Measurements from ENCODE around the gene NUTM2F. TPM values are rescaled to one million over a fixed set of nuclear protein-coding genes. Genes with fewer than 3 reads are reported as not detected.
"Not testable (repeated sequence)": the region's sequence is repeated elsewhere in the genome, so short reads cannot be mapped to it uniquely, and the experiment has no call there.

Gene NUTM2F
- total and polyA plus RNA-seq, 2 donors (not counting 3 experiments of a cell fraction or from before 2014, with no cell fraction given), result not detected

DNA sequence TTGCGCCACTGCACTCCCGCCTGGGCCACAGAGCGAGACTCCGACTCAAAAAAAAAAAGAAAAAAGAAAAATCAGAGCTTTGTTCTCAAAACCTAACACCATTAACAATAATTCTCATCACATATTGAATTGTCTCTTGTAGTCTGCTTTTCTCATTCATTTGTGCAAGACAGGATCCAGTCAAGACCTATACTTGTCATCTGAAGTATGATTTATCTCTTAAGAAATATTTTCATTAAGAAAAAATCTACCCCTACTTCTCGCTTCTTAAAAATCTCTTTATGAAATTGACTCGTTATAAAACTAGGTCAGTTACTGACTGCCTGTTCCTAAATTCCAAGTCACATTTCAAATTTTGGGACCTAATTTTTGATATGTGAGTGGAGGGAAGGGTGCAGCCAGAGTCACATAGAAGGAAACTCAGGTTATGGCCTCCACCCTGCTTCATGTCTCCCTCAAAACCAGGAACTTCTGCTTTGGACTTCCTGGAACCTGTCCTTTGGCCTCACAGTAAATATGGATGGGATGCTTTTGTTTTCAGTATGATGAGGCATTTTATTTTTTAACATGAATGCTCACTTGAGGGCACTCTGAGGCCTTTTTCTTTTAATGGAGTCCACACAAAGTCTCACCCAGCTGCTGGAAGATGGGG lies 50.4 kb downstream of the NUTM2F start:
- dilution Hi-C loops (cut with MboI; ENCODE audit: extremely low pct_ligation_motif_present, low sequenced_read_pairs) (no loop called here), intact Hi-C loops (cut with micrococcal nuclease) (no loop called here)
- H3K4me2 ChIP-seq (ENCODE audit: insufficient read depth, low read length), result no peak overlapping the region
- H2AFZ ChIP-seq (ENCODE audit: low read depth, low read length), result no peak overlapping the region
- H3K79me2 ChIP-seq (ENCODE audit: control insufficient read depth, insufficient read depth, low read length), result peaks cover 12% of the 10 kb centered on the region
- FAIRE-seq (no peak), DNase-seq (ENCODE audit: low read depth, low spot score) (no peak)
- BruUV-seq (replicated peaks), result no TSS peak
- H3K4me3 ChIP-seq (replicated peaks in 1 of 3; ENCODE audit: insufficient read depth in 1 of 3, low read depth in 1 of 3, low read length in 3 of 3), result no peak overlapping the region
- peaks cover 8% of the 10 kb centered on the region for H3K4me1 ChIP-seq (ENCODE audit: control insufficient read depth, extremely low read depth, insufficient read depth, low read length)
- H3K9me3 ChIP-seq (replicated peaks; ENCODE audit: control insufficient read depth, insufficient read depth, low read length), result no peaks in the 10 kb centered on the region
- H3K27ac ChIP-seq (ENCODE audit: insufficient read depth, low read depth, low read length), result peak overlapping the region; percentile 49
- no peaks in the 10 kb centered on the region for H3K9me1 ChIP-seq (replicated peaks; ENCODE audit: control insufficient read depth, extremely low read depth, insufficient read depth, low read length)
- POLR2A ChIA-PET, result no interaction called here
- no peaks in the 10 kb centered on the region for H3K27me3 ChIP-seq (ENCODE audit: control insufficient read depth in 2 of 2, insufficient read depth in 2 of 2, low read length in 2 of 2)
- no peak overlapping the region for H3K9ac ChIP-seq (replicated peaks; ENCODE audit: extremely low read depth, insufficient read depth, low read length)
- no peaks in the 10 kb centered on the region for H4K20me1 ChIP-seq (replicated peaks; ENCODE audit: control insufficient read depth, extremely low read depth, insufficient read depth, low read length)
- TF ChIP-seq MYC (IDR thresholded peaks at IDR 0.05; ENCODE audit: low read depth, low read length) (no peak), FOS (IDR thresholded peaks at IDR 0.05; ENCODE audit: borderline replicate concordance, insufficient read depth, low read length) (no peak), GATA2 (IDR thresholded peaks at IDR 0.05; ENCODE audit: insufficient read depth, insufficient read length, low read depth, low read length) (no peak), POLR2AphosphoS5 (IDR thresholded peaks at IDR 0.05; ENCODE audit: insufficient read depth, low read depth, low read length) (no peak), POLR2A (IDR thresholded peaks at IDR 0.05; ENCODE audit: low read depth, low read length) (no peak), JUN (IDR thresholded peaks at IDR 0.05; ENCODE audit: borderline replicate concordance, insufficient read depth, insufficient read length, low read depth) (no peak)
- TF ChIP-seq, protein P1, sequence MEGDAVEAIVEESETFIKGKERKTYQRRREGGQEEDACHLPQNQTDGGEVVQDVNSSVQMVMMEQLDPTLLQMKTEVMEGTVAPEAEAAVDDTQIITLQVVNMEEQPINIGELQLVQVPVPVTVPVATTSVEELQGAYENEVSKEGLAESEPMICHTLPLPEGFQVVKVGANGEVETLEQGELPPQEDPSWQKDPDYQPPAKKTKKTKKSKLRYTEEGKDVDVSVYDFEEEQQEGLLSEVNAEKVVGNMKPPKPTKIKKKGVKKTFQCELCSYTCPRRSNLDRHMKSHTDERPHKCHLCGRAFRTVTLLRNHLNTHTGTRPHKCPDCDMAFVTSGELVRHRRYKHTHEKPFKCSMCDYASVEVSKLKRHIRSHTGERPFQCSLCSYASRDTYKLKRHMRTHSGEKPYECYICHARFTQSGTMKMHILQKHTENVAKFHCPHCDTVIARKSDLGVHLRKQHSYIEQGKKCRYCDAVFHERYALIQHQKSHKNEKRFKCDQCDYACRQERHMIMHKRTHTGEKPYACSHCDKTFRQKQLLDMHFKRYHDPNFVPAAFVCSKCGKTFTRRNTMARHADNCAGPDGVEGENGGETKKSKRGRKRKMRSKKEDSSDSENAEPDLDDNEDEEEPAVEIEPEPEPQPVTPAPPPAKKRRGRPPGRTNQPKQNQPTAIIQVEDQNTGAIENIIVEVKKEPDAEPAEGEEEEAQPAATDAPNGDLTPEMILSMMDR (IDR thresholded peaks at IDR 0.05; ENCODE audit: extremely low read depth in 1 of 2, insufficient read depth in 1 of 2, low read depth in 1 of 2, low read length in 2 of 2), result no peak
- TF ChIP-seq, protein P2, sequence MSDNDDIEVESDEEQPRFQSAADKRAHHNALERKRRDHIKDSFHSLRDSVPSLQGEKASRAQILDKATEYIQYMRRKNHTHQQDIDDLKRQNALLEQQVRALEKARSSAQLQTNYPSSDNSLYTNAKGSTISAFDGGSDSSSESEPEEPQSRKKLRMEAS (IDR thresholded peaks at IDR 0.05; ENCODE audit: insufficient read depth, insufficient read length), result no peak
- H3K36me3 ChIP-seq (ENCODE audit: control insufficient read depth in 2 of 2, extremely low read depth in 1 of 2, insufficient read depth in 2 of 2, low read length in 2 of 2), result peaks cover 5 to 6% of the 10 kb centered on the region in 2 experiments
- CTCF ChIA-PET, result no interaction called here

DNA sequence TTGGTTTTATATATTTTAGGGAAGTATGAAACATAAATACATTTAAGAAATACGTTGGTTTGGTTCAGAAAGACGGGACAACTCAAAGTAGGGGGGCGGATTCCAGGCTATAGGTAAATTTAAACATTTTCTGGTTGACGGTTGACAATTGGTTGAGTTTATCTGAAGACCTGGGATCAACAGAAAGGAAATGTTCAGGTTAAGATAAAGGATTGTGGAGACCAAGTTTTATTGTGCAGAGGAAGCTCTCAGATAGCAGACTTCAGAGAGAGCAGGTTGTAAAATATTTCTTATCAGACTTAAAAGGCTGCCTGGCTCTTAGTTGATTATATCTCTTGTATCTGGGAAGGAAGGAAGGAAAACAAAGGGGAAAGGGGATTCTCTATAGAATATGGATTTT lies 51.4 kb downstream of the NUTM2F start:
- H3K4me3 ChIP-seq (replicated peaks in 1 of 3; ENCODE audit: insufficient read depth in 1 of 3, low read depth in 1 of 3, low read length in 3 of 3); H4K20me1 ChIP-seq (replicated peaks; ENCODE audit: control insufficient read depth, extremely low read depth, insufficient read depth, low read length); H2AFZ ChIP-seq (ENCODE audit: low read depth, low read length); DNase-seq (ENCODE audit: low read depth, low spot score); POLR2A ChIA-PET; H3K4me1 ChIP-seq (ENCODE audit: control insufficient read depth, extremely low read depth, insufficient read depth, low read length); H3K27me3 ChIP-seq (ENCODE audit: control insufficient read depth in 2 of 2, insufficient read depth in 2 of 2, low read length in 2 of 2); H3K9me1 ChIP-seq (replicated peaks; ENCODE audit: control insufficient read depth, extremely low read depth, insufficient read depth, low read length); H3K36me3 ChIP-seq (ENCODE audit: control insufficient read depth in 2 of 2, extremely low read depth in 1 of 2, insufficient read depth in 2 of 2, low read length in 2 of 2); FAIRE-seq; BruUV-seq (replicated peaks); H3K27ac ChIP-seq (ENCODE audit: insufficient read depth, low read depth, low read length); H3K9me3 ChIP-seq (replicated peaks; ENCODE audit: control insufficient read depth, insufficient read depth, low read length); intact Hi-C loops (cut with micrococcal nuclease); dilution Hi-C loops (cut with MboI; ENCODE audit: extremely low pct_ligation_motif_present, low sequenced_read_pairs); H3K4me2 ChIP-seq (ENCODE audit: insufficient read depth, low read length); H3K9ac ChIP-seq (replicated peaks; ENCODE audit: extremely low read depth, insufficient read depth, low read length): not testable (repeated sequence)
- CTCF ChIA-PET, result interaction anchor here (1.0 kb wide), 1 partner anchor 21 kb away, joined by 3 read pairs; no protein-coding TSS in a partner anchor
- peaks cover 12% of the 10 kb centered on the region for H3K79me2 ChIP-seq (ENCODE audit: control insufficient read depth, insufficient read depth, low read length)
